NCI-H82 treated with DMSO at 0.1 percent for 48 hours (cell line): ENCODE results near the gene KLRC2.
"Not testable (repeated sequence)": the region's sequence is repeated elsewhere in the genome, so short reads cannot be mapped to it uniquely, and the experiment has no call there.

ENCODE experiments used
- DNase-seq: peaks from one replicate; lab custom pipeline; 2025; ENCODE audit not compliant: unreplicated experiment; lab: John Stamatoyannopoulos, UW

Gene KLRC2

DNA sequence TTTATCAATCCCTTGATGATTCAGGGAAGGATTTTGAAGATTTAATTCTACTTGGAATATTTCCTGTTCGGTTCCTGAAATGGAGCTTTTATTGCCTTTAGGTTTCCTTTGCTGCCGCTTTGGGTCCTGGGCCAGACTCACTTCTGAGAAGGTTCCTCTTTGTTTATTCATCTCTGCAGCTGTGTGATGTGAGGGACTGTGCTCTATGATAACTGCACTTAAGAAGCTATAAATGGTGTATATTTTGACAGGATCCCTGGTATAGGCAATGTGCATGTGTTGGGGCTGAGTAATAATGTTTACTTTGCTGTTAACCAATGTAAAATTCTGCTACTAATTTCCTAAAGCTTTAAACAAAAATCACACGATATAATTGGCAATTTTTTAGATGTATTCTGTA lies at the start of gene KLRC2:
TSS of gene KLRC2 (minus strand) at position 195 of the 400 bp plus-strand sequence. CDS start at position 171, 24 bp downstream.
- DNase-seq, result not testable (repeated sequence)

DNA sequence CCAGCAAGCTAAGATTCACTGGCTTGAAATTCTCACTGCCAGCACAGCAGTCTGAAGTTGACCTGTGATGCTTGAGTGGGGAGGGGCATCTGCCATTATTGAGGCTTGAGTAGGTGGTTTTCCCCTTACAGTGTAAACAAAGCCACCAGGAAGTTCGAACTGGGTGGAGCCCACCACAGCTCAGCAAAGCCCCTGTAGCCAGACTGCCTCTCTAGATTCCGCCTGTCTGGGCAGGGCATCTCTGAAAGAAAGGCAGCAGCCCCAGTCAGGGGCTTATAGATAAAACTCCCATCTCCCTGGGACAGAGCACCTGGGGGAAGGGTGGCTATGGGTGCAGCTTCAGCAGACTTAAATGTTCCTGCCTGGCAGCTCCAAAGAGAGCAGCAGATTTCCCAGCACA lies 46.1 kb upstream of the KLRC2 start:
- not testable (repeated sequence) for DNase-seq

DNA sequence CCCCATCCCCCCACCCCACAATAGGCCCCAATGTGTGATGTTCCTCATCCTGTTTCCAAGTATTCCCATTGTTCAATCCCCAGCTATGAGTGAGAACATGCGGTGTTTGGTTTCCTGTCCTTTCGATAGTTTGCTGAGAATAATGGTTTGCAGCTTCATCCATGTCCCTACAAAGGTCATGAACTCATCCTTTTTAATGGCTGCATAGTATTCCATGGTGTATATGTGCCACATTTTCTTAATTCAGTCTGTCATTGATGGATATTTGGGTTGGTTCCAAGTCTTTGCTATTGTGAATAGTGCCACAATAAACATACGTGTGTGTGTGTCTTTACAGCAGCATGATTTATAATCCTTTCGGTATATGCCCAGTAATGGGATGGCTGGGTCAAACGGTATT lies 37.0 kb upstream of the KLRC2 start:
- DNase-seq, result not testable (repeated sequence)

DNA sequence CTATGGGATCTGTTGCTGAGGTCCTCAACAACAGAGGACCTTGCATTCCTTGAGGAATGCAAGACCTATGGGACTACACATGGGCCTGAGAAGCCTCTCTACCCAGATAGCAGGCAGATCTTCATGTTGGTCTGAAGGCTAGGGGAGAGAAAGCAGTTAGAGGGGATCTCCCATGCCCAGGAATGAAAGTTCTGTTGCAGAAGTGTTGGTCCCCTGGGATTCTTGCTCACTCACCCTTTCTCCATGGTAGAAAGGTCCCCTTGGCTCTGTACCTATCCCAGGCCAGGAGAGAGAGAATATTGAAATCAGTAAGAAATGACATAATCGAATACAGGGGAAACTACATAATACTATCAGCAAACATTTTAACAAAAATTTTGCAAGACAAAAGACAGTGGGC lies 33.9 kb upstream of the KLRC2 start:
- DNase-seq, result no peak

DNA sequence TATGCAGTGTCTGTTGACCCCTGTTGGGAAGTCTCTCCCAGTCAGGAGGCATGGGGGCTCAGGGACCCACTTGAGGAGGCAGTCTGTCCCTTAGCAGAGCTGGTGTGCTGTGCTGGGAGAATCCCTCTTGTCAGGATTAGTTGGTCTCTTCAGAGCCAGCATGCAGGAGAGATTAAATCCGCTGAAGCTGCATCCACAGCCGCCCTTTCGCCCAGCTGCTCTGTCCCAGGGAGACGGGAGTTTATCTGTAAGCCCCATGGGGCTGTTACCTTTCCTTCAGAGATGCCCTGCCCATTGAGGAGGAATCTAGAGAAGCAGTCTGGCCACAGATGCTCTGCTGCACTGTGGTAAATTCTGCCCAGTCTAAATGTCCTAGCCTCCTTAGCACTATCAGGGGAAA lies 30.5 kb upstream of the KLRC2 start:
- peak; percentile 38 for DNase-seq

DNA sequence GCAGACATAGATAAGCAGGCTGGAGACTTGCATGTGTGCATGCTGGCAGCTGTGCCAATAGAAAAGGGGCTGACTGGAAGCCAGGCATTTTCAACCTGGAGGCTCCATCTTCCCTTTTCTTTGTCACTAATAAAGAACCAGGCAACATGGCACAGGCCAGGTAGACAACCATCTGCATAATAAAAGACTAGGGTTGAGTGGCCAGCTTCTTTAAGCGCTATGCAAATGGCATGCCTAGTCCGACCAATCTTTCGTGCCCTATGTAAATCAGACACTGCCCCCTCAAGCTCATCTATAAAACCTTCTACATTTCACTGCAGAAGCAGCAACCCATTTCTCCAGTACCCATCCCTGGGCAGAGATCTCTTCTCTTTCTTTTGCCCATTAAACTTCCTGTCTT lies 21.9 kb upstream of the KLRC2 start:
- no peak for DNase-seq

DNA sequence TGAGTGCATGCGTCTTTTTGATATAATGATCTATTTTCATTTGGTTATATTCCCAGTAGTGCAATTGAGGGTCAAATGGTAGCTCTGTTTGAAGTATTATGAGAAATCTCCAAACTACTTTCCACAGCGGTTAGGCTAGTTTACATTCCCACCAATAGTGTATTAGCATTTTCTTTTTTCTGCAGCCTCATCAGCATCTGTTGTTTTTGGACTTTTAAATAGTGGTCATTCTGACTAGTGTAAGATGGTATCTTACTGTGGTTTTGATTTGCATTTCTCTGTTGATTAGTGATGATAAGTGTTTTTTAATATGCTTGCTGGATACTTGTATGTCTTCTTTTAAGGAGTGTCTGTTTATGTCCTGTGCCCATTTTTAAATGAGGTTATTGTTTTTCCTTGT lies 21.0 kb upstream of the KLRC2 start:
- DNase-seq, result no peak

DNA sequence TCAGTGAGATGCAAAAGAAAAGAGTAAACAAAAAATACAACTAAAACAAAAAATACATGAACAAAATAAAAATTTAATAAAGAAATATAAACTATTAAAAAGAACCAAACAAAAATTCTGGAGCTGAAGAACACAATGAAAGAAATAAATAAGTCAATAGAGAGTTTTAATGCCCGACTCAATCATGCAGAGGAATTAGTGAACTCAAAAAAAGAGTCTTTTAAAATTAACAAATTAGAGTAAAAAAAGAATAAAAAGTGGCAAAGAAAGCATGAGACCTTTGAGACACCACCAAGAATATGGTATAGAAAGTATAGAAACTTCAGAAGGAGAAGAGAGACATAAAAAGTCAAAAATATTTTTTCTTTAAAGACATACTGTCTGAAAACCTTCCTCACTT lies 20.0 kb upstream of the KLRC2 start:
- no peak for DNase-seq

DNA sequence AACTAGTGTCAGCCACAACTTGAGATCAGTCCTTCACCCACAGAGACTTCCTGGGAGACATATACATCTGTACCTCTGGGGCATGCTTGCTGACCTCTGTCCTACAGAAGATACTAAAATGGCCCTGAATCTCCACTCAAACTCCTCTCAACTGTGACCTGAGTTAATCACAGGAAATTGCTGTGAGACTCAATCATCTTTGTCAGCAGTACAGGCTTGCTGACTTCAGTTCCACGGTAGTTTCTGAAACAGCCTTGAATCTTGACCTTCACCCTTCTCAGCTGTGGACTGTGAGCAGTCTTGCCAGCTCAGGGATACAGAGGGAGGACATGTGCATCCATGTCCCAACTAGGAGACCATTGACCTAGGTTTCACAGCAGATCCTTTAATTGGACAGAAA lies 18.7 kb upstream of the KLRC2 start:
- no peak for DNase-seq

DNA sequence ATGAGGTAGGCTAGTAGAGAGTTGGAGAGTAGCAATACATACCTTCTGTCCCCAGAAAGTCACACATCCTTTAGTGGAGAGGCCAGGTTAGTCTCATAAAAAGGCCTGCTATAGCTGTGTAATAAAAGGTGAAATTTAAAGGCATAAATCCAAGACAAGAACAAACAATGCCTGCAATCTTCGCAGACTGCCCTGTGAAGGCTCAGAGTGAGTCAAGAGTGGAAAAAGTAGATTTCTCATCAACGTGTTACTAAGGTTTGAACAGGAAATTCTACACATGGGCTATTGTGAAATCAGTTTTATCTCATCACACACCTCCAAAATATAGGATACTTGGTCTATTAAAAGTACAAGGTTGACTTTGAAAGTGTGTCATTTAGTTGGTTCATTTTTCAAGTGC lies 17.3 kb upstream of the KLRC2 start, which contains the start of gene KLRC1:
TSS of gene KLRC1 (minus strand) at position 222 of the 400 bp plus-strand sequence. CDS start 2,221 bp downstream, outside the sequence.
- DNase-seq, result no peak

DNA sequence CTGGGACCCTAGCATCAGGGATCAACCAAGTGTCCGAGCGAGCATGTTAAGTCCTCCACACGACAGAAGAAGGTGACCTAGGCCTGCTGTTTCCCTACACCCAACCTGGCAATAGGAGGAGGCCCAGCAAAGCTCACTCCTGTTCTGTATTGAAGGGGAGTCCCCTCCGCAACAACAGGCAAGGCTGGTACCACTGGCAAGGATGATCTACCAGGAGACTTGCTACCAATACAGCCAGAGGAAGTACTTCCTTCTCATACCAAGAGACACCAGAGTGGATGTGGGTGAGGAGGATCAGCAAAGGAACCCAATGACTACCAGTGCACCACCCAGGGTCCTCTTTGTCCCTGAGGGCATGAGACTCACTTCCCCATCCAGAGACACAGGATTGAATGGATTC lies 12.4 kb upstream of the KLRC2 start:
- no peak for DNase-seq

DNA sequence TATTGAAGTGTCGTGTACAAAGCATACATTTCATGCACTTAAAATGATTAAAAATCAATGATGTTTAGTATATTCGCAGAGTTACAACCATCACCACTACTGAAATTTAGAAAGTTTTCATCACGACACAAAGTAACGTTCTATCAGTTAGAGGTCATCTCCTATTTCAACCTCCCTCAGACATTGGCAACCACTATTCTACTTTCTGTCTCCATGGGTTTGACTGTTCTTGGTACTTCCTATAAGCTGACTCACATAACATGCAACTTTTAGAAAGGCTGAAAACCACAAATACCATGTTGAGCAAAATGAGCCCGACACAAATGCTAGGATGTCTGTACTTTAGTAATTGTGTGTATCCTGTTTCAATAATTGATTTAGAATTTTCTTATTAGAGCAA lies 10.2 kb upstream of the KLRC2 start:
- not testable (repeated sequence) for DNase-seq

DNA sequence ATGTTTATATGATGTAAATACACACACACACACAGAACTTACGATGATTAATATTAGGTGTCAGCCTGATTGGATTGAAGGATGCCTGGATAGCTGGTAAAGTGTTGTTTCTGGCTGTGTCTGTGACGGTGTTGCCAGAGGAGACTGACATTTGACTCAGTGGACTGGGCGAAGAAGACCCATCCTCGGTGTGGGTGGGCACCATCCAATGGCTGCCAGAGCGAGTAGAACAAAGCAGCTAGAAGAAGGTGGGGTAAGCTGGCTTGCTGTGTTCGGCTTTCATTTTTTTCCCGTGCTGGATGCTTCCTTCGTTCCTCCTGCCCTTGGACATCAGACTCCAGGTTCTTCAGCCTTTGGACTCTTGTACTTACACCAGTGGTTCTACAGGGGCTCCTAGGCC lies 5.3 kb upstream of the KLRC2 start:
- not testable (repeated sequence) for DNase-seq

DNA sequence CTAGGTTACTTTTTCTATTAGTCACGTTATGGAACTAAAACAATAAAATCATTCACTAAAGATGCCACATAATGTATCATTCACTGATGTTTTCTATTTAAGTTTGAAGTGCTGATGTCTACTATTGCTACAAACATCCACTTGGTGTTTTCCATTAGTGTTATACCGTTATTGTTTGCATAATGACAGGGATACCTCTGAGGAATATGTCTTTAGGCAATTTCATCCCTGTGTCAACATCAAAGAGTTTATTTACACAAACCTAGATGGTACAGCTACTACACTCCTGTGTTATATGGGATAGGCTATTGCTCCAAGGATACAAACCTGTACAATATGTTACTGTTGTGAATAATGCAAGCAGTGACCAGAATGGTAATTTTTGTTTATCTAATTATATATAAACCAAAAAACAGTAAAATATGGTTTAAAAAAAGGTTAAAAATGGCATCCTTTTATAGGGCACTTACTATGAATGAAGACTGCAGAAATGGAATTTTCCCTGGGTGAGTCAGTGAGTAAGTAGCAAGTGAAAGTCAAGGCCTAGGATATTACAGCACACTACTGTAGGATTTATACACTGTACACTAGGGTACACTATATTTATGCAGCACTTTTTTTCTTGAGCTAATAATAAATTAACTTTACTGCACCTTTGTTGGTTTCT lies 3.9 kb upstream of the KLRC2 start:
- DNase-seq, result not testable (repeated sequence)

DNA sequence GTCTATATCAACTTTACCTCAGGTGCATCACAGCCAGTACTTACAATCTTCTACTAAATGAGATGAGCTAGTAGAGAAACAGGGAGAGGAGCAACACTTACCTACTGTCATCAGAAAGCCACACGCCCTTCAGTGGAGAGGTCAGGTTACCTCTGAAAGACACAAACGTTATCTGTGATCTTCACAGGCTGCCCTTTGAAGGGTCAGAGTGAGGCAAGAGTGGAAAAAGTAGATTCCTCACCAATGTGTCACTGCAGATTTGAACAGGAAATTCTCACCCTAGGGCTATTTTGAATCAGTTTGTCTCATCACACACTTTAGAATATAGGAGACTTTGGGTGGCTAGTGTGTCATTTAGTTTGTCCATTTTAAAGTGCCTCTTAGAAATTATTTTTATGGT lies 1.8 kb upstream of the KLRC2 start:
- not testable (repeated sequence) for DNase-seq

DNA sequence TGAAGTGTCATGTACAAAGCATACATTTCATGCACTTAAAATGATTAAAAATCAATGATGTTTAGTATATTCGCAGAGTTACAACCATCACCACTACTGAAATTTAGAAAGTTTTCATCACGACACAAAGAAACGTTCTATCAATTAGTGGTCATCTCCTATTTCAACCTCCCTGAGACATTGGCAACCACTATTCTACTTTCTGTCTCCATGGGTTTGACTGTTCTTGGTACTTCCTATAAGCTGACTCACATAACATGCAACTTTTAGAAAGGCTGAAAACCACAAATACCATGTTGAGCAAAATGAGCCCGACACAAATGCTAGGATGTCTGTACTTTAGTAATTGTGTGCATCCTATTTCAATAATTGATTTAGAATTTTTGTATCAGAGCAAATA lies 5.2 kb downstream of the KLRC2 start:
- DNase-seq, result not testable (repeated sequence)

DNA sequence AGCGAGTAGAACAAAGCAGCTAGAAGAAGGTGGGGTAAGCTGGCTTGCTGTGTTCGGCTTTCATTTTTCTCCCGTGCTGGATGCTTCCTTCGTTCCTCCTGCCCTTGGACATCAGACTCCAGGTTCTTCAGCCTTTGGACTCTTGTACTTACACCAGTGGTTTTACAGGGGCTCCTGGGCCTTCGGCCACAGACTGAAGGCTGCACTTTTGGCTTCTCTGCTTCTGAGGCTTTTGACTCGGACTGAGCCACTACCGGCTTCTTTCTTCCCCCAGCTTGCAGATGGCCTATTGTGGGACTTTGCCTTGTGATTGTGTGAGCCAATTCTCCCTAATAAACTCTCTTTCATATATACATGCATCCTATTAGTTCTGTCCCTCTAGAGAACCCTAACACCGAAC lies 9.9 kb downstream of the KLRC2 start:
- not testable (repeated sequence) for DNase-seq

DNA sequence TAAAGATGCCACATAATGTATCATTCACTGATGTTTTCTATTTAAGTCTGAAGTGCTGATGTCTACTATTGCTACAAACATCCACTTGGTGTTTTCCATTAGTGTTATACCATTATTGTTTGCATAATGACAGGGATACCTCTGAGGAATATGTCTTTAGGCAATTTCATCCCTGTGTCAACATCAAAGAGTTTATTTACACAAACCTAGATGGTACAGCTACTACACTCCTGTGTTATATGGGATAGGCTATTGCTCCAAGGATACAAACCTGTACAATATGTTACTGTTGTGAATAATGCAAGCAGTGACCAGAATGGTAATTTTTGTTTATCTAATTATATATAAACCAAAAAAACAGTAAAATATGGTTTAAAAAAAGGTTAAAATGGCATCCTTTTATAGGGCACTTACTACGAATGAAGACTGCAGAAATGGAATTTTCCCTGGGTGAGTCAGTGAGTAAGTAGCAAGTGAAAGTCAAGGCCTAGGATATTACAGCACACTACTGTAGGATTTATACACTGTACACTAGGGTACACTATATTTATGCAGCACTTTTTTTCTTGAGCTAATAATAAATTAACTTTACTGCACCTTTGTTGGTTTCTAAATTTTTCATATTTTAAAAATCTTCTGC lies 11.4 kb downstream of the KLRC2 start:
- not testable (repeated sequence) for DNase-seq

DNA sequence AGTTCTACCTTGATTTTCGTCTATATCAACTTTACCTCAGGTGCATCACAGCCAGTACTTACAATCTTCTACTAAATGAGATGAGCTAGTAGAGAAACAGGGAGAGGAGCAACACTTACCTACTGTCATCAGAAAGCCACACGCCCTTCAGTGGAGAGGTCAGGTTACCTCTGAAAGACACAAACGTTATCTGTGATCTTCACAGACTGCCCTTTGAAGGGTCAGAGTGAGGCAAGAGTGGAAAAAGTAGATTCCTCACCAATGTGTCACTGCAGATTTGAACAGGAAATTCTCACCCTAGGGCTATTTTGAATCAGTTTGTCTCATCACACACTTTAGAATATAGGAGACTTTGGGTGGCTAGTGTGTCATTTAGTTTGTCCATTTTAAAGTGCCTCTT lies 13.7 kb downstream of the KLRC2 start:
- DNase-seq, result not testable (repeated sequence)

DNA sequence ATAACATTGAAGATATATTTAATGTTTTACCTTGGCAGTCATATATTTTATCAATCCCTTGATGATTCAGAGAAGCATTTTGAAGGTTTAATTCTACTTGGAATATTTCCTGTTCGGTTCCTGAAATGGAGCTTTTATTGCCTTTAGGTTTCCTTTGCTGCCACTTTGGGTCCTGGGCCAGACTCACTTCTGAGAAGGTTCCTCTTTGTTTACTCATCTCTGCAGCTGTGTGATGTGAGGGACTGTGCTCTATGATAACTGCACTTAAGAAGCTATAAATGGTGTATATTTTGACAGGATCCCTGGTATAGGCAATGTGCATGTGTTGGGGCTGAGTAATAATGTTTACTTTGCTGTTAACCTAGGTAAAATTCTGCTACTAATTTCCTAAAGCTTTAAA lies 15.5 kb downstream of the KLRC2 start, which contains the start of gene KLRC3:
TSS of gene KLRC3 (minus strand) at position 262 of the 400 bp plus-strand sequence. CDS start at position 217, 45 bp downstream.
- DNase-seq, result not testable (repeated sequence)

DNA sequence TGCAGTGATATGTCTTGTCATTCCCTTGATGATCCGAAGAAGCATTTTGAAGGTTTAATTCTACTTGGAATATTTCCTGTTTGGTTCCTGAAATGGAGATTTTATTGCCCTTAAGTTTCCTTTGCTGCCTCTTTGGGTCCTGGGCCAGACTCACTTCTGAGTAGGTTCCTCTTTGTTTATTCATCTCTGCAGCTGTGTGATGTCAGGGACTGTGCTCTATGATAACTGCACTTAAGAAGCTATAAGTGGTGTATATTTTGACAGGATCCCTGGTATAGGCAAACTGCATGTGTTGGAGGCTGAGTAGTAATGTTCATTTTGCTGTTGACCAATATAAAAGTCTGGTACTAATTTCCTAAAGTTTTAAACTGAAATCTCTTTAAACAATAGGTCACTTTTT lies 26.4 kb downstream of the KLRC2 start, which contains the start of gene KLRC4:
TSS of gene KLRC4 (minus strand) at position 366 of the 400 bp plus-strand sequence. CDS start at position 184, 182 bp downstream.
- no peak for DNase-seq

DNA sequence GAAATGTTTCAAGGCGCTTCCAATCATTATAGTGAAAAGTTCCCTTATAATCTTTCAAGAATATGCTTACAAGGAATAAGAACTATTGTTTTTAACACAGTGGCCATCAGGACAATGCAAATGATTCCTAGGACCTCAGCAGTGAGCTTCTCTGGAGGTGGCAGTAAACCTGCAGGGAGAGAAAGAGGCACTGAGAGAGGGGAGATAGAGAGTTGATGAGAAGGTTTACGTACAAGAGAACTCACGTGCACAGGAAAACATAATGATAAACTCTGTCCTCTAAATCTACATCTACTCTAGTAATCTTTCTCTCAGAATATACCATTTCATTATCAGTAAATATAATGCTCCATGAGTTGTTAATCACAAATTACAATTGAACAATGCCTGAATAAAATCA lies 27.0 kb downstream of the KLRC2 start:
- DNase-seq, result no peak
